ENCODE results near the gene SLC34A3.
A peak's percentile ranks its signal among the peaks of the same experiment; 100 is the strongest.

The SLC34A3 gene

DNA sequence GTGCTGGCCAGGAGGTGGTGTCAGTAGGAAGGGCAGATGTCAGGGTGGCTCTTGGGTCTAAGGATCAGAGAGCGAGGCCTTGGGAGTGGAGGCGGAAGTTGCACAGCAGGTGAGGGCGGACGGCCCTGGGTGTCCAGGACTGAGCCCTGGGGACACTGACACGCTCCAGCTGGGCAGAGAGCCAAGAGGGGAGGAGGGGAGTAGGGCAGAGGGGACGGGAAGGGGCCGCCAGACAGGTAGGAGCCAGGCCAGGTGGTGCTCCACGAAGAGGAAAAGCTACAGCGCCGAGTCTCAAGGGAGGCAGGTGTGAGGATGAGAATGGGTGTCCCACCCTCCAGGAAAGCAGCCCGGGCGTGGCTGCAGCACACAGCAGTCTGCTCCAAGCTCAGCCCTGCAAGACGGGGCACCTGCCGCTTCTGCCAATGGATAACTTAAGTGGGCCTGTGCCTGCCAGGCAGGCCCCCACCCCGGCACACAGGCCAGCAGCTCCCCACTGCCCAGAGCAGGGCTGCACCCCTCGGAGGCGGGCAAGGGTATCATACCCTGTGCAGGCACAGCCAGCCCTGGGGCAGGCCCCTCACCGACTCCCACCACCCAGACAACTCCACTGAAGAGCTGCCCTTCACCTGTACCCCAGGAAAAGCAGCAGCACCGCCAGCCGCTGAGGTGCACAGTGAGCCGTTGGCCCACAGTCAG, 35.0 kb upstream of the SLC34A3 start:
- DNase-seq (ENCODE audit: low read depth in 2 of 2): no peak

DNA sequence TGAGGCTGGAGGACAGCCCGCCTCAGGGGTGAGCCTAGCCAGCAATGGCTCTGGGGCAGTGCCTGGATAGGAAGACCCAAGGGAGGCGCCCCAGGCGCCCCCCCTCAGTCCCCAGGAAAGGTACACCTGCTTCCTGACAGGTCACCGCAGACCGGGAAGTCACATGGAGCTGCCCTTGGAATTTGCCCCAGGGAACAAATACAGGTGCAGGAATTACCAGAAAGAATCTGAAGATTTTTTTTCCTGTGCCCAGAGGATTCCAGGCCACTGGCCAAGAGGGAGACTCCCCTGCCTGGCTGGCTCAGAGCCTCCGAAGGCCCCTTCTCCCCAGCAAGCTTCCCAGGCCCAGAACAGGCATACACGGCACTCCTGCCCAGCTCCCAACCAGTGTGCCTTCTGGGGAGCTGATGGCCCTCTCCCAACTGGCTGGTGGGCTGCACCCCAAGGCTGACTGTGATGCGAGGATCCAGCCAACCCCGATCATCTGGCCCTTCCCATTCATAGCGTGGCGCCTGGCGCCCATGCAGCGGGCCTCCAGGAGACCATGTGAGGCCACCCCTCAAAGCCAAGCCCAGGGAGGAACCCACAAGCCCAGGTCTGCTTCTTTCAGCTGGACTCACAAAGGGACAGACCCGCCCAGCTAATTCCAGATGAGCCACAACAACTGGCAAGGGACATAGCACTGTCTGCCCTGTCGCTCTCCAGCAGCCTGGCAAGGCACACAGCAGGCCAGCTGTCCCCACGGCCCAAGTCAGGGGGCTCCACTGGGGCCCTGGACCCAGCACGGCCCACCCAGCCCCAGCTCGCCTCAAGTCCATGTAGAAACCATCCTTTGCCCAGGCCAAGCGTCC, 32.4 kb upstream of the SLC34A3 start:
- DNase-seq (ENCODE audit: low read depth in 2 of 2): no peak

DNA sequence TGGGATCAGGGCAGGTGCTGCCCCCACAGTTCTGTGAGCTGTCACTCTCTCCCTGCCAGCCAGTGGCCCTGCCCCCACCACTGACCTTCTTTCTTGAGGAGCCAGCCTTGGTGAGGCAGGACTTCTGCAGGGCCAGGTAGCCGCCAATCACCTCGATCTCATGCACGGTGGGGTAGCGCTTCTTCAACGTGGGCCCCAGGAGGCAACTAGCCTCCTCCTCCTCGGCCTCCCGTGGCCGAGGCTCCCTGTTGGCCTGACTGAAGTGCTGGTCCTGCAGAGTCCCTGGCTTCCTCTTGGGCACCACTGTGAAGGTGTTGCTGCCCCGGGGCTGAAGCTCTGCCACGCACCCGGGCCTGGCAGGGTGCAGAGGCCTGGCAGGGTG, 31.8 kb upstream of the SLC34A3 start:
- no peak for DNase-seq (ENCODE audit: low read depth in 2 of 2)

DNA sequence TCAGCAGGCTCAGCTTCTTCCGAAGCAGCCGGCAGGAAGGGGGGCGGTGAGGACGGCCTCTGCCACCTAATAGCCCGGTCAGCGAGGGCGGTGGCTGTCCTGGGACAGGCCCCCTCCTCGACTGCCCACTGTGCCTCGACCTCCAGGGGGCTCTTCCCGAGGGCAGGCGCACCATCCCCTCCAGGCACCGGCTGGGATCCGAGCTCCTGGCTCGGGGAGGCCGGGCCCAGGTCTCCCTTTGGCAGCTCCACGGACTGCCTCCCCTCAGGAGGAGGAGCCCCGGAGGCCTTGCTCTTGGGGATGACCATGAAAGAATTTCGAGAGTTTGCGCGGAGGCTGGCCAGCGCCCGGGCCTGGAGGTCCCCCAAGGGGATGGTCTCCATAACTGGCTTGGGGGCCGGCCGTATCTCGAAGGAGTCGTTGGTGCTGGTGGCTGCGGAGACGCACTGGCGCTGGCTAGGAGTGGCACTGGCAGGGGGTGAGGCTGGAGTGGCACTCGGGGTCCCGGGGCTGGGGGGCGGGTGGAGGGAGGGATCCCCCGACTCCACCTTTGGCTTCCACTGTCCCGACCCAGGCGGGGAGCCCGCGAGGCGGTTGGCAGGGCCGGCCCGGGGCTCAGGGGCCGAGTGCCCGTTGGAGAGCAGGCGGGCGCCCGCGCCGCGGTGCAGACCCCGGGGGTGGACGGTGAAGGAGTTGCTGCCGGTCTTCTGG, 31.1 kb upstream of the SLC34A3 start:
- DNase-seq (ENCODE audit: low read depth in 2 of 2): no peak

DNA sequence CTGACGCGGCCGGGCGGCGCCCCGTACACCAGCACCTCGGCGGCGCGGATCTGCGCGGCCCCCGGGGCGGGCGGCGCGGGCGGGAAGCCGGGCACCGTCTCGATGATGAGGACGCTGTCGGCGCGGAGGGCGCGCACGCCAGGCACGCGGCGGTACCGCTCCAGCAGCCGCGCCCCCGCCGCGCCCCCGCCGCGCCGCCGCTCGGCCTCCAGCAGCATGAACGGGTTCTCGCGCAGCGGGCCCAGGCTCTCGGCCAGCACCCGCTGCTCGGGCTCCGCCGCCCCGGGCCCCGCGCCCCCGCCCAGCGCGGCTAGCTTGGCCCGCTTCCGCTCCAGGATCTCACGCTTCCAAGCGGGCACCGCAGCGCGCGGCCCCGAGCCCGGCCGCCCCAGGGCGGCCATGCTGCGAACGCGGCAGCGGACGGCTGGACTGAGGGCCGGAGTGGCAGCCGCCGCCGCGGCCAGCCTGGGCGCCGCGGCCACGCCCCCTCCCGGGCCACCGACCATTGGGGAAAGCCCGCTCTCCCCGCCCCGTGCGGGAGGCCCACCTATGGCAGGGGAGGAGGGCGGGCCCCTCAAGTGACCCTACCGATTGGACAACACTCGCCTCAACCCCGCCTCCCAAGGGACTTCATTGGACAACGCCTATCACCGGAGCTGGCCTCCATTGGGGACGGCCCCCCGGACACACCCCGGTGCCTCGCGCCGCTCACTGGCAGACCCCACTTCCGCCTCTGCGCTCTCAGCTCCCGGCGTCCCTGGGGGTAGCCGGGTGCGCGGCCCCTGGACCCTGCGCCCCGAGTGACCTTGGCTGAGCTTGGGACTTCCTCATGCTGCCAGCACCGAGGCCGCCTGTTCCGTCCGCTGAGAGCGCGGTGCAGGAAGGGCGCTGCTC, 30.1 kb upstream of the SLC34A3 start, which contains the start of gene TPRN:
TPRN (minus strand) TSS at position 431 of the 894 bp plus-strand sequence; CDS start at position 401, 30 bp downstream.
- DNase-seq (ENCODE audit: low read depth in 2 of 2): peak; percentile 93

DNA sequence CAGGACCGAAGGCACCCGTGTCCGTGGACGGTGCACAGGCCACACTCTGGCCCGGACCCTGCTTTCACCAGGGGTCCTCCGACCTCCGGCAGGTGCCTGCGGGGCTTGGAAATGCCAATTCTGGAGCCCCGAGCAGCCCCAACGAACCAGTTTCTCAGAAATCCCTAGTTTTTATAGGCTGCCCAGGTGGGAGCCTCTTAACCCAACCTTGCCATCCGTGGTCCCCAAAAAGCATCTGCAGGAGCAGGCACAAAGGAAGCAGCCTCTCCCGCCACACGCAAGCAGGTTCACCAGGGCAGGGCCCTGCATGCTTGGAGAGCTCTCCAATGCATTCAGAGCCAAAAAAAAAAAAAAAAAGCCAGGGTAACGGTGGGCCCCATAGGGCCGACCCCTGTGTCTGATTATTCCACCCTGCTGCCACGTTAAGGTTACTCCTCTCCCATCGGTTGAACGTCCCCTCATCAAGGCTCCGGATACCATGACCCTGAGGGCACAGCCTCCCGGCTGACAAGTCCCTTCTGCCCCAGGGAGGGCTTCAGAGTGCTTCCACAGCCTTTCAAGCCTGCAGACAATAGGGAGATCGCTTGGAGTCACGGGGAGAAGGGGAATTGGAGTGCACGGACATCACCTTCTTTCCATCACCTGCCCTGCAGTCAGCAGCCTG, 29.4 kb upstream of the SLC34A3 start:
- DNase-seq (ENCODE audit: low read depth in 2 of 2): no peak

DNA sequence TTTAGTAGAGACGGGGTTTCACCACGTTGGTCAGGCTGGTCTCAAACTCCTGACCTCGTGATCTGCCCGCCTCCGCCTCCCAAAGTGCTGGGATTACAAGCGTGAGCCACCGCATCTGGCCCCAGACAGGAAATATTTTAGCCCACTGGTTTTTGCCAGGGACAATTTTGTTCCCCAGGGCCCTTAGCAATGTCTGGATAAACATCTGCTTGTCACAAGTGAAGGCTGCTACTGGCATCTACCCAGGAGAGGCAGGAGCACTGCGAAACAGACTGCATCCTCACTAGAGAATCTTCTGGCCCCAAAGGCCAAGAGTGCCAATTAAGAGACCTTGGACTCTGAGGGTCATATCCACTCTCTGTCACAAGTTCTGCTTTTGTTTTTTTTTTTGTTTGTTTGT, 27.7 kb upstream of the SLC34A3 start:
- DNase-seq (ENCODE audit: low read depth in 2 of 2): no peak

DNA sequence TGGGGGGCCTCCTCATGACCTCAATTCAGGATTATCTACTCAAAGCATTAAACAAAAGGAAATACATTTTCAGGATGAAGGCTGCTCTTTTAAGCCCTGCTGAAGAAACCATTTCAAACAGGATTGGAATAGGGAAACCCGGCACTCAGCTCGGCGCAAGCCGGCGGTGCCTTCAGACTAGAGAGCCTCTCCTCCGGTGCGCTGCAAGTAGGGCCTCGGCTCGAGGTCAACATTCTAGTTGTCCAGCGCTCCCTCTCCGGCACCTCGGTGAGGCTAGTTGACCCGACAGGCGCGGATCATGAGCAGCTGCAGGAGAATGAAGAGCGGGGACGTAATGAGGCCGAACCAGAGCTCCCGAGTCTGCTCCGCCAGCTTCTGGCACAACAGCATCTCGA, 26.0 kb upstream of the SLC34A3 start:
- no peak for DNase-seq (ENCODE audit: low read depth in 2 of 2)

DNA sequence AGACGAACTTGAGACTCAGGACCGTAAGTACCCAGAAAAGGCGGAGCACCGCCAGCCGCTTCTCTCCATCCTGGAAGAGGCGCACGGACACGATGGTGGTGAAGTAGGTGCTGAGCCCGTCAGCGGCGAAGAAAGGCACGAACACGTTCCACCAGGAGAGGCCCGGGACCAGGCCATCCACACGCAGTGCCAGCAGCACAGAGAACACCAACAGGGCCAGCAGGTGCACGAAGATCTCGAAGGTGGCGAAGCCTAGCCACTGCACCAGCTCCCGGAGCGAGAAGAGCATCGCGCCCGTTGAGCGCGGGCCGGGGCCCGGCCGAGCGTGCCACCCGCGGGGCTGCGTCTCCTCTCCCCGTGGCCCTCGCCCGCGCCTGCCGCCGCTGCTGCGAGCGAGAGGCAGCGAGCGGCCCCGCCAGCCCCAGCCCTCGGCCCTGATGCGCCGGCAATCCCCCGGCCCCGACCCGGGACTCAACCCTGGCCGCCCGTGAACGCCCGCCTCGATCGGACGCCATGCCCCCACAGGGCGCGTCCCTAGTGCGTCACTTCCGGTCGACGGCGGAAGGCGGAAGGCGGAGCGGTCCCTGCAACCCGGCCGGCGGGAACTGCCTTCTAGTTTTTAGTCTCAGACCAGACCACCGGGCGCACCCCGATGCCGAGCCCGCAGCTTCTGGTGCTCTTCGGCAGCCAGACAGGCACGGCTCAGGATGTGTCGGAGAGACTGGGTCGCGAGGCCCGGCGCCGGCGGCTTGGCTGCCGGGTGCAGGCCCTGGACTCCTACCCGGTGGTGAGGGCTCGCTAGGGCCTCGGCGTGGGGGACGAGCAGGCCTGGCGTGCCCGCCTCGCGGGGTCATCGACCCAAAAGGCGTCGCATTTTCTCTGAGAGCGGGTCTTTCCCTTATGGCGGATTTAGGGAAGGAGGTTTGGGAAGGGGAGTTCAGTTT, 25.3 kb upstream of the SLC34A3 start, which contains the start of the genes NDOR1 and TMEM203:
NDOR1 (plus strand) TSS at position 575 of the 944 bp plus-strand sequence; CDS start at position 653, 78 bp downstream.
TMEM203 (minus strand) TSS at position 523 of the 944 bp plus-strand sequence; CDS start at position 289, 234 bp downstream.
- peak; percentile 91 to 92 for DNase-seq (ENCODE audit: low read depth in 2 of 2)

DNA sequence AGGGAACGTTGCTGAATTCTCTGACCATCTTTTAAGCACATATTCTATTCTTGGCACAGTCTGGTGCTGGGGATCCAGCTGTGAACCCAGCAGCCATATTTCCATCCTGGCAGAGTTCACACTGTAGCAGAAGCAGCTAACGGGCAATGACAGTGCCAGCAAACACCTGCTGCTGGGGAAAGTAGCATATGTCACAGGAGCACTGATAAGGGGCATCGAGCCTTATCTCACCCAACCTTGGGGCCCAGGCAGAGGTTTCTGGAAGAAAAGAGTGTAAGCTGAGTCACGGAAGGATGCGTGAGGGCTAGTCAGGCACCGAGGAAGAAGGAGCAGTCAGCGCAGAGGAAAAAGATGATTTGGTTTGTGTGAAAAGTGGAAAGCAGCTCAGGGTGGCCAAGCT, 24.1 kb upstream of the SLC34A3 start:
- no peak for DNase-seq (ENCODE audit: low read depth in 2 of 2)

DNA sequence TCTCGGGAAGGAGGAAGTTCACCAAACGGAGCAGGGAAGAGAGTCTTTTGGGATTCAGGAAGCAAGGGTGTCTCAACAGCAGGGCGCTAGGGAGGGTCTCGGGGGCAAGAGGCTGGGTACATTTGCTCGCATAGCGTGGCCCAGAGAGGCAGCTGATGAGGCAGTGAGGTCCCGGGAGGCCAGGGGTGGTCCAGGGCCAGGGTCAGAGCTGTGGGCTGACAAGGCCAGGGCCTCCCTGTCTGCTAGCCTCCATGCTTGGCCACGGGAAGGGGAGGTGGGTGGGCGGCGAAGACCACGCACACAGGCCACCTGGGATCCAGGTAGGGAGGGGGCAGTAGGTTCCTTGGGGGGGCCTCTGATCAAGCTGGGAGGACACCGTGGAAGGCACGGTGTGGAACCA, 19.2 kb upstream of the SLC34A3 start:
- no peak for DNase-seq (ENCODE audit: low read depth in 2 of 2)

DNA sequence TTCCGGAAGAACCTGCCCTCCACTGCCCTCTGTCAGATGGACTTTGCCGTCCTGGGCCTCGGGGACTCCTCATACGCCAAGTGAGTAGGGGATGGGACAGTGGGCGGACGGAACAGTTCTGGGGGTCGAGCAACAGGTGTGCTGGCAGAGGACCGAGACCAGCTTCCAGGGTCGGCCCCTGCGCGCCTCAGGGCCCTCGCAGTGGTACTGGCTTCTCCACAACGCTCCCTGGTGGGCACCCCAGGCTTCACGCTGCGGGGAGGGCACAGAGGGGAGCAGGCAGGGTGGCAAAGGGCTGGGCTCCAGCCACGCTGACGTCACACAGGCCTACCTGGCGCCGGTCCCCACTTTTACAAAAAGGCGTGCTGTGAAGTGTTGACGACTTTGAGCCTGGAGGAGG, 18.2 kb upstream of the SLC34A3 start:
- no peak for DNase-seq (ENCODE audit: low read depth in 2 of 2)

DNA sequence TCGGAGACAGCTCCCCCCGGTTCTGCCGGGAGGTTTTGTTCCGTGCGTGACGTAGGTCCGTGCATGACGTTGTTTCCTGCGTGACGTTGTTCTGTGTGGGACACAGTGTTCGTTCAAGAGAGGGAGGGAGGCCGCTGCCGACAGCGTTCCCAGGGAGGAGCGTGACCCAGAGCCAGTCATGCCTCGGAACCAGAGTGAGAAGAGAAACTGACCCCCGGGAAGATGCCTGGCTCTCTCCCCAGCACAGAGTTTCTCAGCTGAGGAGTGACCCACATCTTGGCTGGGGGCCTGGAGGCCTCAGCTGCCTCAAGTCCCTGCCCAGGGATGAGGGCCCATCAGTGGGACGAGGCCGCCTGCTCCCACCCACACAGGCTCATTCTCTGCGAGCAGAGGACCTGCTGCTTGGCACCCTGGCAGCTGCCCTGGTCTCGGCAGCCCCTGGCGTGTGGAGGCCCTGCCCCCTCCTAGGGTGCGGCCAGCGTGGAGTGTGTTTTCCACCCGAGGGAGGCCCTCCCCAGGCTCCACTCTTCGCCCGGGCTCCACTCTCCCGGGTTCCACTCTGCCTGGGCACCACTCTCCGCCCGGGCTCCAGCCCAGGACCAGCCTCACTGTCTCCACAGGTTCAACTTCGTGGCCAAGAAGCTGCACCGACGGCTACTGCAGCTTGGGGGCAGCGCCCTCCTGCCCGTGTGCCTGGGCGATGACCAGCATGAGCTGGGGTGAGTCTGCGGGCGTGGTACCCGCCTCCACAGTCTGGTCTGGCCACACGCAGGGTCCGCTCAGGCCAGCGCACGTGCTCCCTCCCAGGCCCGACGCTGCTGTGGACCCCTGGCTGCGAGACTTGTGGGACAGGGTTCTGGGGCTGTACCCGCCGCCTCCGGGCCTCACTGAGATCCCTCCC, 17.3 kb upstream of the SLC34A3 start:
- no peak for DNase-seq (ENCODE audit: low read depth in 2 of 2)

DNA sequence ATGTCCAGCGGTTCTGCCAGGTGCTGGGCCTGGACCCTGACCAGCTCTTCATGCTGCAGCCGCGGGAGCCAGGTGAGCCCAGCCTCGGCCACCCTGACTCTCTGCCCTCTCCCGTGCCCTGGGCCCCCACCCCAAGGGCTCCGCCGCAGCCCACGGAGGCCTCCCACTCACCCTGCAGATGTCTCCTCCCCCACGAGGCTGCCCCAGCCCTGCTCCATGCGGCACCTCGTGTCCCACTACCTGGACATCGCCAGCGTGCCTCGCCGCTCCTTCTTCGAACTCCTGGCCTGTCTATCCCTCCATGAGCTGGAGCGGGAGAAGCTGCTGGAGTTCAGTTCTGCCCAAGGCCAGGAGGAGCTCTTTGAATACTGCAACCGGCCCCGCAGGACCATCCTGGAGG, 16.1 kb upstream of the SLC34A3 start:
- no peak for DNase-seq (ENCODE audit: low read depth in 2 of 2)

DNA sequence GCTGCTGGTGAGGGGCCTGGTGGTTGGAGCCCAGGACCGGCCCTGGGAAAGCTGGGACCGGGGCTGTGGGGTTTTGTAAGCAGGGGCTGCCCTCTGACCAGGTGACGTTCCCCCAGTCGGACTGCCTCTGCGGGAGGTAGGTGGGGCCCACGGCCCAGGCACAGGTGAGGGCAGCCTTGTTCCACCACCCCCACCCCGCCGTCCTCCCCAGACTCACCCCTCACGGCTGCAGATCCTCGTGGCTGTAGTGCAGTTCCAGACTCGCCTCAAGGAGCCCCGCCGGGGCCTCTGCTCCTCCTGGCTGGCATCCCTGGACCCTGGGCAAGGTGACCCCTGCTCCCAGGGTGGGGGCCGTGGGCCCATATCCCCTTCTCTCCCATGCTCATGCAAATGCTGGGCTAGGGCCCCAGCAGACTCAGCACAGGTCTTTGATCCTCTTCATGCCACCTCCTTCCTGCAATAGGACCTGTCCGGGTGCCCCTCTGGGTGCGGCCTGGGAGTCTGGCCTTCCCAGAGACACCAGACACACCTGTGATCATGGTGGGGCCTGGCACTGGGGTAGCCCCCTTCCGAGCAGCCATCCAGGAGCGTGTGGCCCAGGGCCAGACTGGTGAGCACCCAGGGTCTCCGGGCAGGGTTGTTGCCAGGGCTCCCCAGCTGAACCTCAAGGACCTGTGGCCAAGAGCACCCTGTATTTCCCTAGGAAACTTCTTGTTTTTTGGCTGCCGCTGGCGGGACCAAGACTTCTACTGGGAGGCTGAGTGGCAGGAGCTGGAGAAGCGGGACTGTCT, 15.3 kb upstream of the SLC34A3 start:
- DNase-seq (ENCODE audit: low read depth in 2 of 2): no peak

DNA sequence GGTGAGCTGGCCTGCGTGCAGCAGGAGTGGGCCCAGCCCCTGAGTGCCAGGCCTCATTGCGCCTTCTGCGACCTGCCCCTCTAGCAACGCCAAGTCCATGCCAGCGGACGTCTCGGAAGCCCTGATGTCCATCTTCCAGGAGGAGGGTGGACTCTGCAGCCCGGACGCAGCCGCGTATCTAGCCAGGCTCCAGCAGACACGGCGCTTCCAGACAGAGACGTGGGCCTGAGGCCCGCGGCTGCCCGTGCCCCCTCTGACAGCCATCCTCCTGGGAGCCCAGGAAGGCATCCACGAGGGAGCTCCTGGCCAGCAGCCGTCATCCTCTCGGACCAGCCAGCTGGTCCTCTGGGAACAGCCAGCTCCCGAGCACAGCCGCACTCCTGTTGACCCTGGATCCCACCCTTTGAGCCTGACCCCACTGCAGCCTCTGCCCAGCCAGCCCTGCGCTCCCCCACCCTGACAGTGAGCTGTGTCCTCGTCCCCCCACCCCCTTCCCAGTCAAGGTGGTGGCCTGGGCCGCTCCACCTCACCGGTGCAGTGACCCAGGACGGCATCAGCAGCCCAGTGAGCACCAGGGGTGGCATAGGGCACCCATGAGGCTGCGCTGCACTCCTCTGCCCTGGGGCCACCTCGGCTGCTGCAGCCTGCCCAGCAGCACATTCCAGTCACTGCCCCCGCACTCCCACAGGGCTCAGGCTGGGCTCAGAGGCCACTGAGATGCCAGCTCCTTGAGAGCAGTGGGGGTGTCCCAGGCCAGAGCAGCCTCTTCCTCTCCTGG, 14.3 kb upstream of the SLC34A3 start:
- no peak for DNase-seq (ENCODE audit: low read depth in 2 of 2)

Measured in stimulated activated CD8-positive, alpha-beta memory T cell treated with anti-CD3 and anti-CD28 coated beads, Interleukin-7, amount 100 ng/mL, for 1 hour (primary cell).